NCI-H2171 treated with DMSO at 0.1 percent for 48 hours (cell line): ENCODE measurements around the gene SH3BP2.

Experiments used
- DNase-seq: peaks from one replicate; lab custom pipeline; 2025; lab: John Stamatoyannopoulos, UW

Gene SH3BP2

DNA sequence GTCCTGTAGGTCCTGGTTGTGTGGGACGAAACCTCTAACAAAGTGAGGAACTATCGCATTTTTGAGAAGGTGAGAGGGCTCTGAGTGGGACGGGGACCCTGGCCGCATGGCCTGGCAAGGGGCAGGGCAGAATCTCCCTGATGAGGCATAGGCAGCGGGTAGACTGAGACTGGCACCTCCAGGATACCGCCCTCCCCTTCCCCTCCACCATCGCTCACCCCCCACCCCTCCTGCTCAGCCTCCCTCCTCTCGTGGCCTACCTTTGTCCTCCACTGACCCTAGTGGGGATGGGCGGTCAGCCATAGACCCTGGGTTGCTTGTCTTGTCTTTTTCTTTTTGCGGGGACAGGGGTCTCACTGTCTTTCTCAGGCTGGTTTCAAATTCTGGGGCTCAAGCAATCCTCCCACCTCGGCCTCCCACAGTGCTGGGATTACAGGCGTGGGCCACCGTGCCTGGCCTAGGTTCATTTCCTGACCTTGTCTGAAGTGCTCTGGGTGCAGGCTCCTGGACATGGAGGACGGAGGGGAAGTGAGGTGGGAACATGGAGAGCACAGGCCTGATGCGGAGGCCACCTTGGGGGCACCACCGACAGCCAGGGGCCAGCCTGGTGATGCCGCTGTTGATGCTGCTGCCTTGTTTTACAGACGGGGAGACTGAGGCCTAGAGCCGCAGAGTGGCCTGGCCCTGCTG lies 40.2 kb downstream of the SH3BP2 start:
- no peak for DNase-seq

- no peak for DNase-seq
Measured at GRCh38 chr4:2833671-2834000, 40.8 kb downstream of the SH3BP2 start.

GRCh38 chr4:2834001-2834921 lies 41.4 kb downstream of the SH3BP2 start:
- no peak for DNase-seq

DNA sequence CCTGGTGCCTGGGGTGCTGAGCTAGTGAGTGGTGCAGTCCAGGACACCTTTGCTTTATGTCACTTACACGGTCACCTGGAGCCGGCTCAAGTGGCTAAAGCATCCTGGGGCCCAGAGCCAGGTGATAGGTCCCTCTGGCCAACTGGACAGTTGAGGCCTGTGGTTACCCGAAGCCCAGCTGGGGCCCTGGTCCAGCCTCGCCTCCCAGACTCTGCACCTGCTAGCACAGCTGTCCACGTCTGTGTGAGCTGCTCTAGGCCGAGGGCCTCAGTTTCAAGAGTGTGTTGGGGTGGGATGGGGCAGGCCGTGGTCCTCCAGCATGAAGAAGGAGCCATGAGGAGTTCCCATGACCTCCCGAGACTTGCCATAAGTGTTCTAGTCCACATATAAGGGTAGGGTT lies 43.1 kb downstream of the SH3BP2 start:
- DNase-seq: no peak

DNA sequence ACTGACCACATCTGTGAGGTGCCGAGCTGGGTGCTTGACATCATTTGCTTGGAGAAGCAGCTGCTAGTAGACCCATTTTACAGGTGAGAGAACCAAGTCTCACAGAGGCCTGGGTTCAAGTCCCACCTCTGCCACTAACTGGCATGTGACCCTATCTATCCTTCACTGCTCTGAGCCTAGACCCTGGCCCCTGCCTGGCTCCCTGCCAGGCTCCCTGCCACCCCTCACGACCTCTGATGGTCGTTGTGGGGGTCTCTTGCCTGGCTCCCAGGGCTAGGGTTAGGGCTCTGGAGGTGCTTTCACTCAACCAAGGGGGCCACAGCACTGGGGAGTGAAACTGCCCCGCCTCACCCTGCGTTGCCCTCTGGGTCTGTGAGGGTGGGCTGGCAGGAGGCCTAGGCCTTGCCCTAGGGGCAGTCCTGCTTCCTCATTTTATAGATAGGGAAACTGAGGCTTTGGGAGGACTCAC lies 43.5 kb downstream of the SH3BP2 start:
- DNase-seq: no peak

- DNase-seq: no peak
Measured at GRCh38 chr4:2837110-2837903, 44.4 kb downstream of the SH3BP2 start.

- no peak for DNase-seq
Measured at GRCh38 chr4:2837904-2838496, 45.1 kb downstream of the SH3BP2 start.

- no peak for DNase-seq
Measured at GRCh38 chr4:2839060-2839459, 46.2 kb downstream of the SH3BP2 start.

DNA sequence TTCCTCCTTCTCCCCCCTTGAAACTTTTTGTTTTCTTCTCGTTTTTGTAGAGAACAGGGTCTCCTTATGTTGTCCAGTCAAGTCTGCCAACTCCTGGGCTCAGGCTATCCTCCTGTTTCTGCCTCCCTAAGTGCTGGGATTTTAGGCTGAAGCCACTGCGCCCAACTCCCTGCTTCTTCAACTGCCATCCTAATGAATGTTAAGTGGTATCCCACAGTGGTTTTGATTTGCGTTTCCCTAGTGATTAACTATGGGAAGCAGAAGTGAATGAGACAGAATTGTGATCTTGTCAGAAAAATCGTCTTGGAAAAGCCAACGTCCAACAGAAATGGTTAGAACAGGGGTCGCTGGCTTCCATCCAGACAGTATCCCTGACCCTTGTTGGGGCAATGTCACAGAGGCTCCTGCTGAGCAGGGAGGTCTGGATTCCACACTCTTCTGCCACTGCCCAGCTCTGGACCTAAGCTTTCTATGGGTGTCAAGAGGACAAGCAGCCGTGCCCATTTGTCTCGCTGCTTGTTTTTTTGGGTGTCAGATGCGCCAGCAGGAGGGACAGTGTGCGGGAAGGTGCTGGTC lies 49.9 kb downstream of the SH3BP2 start:
- DNase-seq: no peak

DNA sequence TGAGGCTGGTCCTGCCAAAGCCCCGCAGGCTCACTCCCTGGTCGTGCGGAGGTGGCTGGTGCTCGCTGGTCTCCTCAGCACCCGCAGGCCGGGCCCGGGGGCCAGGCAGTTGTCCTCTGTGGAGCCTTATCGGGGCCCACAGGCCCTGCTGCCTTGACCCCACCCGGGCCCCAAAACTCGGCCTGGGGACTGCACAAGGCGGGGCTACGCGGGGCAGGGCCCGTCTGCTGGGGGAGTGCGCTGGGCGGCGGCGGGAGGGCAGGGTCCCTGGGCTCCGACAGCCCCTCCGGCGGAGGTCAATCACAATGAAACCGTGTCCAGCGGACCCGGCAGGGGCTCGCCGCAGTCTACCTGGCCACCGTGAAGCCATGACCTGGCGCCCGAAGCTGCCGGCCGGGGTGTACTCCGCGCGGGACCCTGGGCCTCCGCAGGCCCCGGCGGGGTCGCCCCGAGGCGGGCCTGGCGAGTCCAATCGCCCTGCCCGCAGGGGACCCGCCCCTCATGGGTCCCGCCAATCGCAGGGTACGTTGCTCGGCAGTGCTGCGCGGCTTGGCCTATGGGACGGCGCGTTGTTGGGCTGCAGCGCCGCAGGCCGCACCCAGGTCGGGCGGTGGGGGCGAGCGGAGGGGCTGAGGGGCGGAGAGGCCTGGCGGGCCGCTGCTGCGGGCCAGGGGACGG lies 50.5 kb downstream of the SH3BP2 start, which contains the start of gene ADD1:
TSS of gene ADD1 (plus strand) at position 582 of the 678 bp plus-strand sequence. CDS start 32,072 bp downstream, outside the sequence.
- peak; percentile 71 for DNase-seq

DNA sequence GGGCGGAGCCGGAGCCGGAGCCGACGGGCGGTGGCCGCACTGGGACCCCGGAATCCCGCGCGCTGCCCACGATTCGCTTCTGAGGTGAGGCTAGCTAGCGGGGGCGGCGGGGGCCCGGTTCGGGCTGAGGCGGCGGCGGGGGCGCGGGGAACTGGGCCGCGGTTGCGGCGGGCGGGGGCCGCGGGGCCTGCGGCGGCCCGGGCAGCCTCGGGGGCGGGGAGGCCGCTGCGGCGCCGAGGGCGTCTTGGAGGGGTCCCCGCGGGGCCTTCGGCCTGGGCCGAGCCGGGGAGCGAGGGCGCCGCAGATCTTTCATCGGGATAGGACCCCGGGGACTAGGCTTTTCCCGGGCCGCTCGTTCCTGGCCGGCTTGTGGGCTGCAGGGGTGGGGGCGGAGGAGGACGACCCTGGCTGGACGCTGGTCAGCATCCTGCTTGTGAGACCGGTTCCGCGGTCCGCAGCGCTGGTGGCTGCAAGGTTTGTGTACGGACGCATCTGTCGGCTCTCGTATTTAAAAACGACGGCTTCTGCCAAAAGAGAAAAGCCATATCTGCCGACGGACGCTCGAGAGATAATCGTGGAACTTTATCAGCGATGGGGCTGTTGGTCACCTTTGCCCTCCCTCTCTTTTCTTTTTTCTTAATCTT lies 51.2 kb downstream of the SH3BP2 start:
- DNase-seq: no peak

GRCh38 chr4:2846172-2846571 lies 53.3 kb downstream of the SH3BP2 start:
- DNase-seq: no peak

- DNase-seq: no peak
Measured at GRCh38 chr4:2847302-2847871, 54.5 kb downstream of the SH3BP2 start.

DNA sequence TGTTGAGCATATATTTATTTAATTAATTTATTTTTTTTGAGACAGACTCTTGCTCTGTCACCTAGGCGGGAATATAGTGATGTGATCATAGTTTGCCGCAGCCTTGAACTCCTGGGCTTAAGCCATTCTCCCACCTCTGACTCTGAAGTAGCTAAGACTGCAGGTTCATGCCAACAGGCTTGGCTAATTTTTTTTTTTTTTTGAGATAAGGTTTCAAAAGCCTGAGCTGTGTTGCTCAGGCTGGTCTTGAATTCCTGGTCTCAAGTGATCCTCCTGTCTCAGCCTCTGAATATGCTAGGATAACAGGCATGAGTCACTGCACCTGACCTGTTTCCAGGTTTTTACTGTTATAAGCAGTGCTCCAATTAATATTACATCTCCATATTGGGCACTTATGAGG lies 55.6 kb downstream of the SH3BP2 start:
- DNase-seq: peak; percentile 12

DNA sequence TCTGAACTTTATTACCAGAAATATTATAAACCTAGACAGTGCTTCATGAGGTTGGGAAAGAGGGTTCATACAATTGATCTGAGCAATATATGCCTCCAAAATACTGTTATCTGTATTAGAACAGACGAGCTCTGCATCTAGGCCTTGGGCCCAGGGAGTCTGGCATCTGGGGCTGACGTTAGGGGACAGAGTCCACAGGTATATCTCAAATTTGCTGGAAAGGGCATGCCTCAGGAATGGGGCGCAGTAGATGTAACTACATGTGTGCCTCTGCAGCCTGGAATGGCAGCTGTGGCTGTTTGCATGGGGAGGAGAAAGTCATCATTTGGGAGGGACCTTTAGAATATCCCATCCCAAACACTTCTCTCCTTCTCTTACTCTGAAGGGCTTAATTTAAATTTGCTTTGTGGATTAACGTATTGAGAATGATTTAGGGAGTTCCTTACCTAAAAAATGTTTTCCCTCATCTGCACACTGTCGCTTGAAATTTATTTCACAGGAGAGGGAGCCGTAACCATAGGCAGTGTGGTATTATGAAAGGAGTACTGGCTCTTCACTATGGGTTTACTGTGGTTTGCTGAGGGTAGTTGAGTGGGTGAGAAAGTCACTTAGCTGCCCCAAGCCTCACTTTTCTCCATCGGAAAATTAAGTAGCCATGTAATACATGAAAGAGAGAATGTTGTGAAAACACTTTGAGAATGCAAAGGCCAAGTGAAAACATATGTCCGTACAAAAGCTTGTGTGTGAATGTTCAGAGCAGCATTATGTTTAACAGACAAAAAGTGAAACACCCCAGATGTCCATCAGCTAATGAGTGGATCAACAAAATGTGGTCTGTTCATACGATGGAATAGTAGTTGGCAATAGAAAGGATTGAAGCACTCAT lies 56.6 kb downstream of the SH3BP2 start:
- no peak for DNase-seq

DNA sequence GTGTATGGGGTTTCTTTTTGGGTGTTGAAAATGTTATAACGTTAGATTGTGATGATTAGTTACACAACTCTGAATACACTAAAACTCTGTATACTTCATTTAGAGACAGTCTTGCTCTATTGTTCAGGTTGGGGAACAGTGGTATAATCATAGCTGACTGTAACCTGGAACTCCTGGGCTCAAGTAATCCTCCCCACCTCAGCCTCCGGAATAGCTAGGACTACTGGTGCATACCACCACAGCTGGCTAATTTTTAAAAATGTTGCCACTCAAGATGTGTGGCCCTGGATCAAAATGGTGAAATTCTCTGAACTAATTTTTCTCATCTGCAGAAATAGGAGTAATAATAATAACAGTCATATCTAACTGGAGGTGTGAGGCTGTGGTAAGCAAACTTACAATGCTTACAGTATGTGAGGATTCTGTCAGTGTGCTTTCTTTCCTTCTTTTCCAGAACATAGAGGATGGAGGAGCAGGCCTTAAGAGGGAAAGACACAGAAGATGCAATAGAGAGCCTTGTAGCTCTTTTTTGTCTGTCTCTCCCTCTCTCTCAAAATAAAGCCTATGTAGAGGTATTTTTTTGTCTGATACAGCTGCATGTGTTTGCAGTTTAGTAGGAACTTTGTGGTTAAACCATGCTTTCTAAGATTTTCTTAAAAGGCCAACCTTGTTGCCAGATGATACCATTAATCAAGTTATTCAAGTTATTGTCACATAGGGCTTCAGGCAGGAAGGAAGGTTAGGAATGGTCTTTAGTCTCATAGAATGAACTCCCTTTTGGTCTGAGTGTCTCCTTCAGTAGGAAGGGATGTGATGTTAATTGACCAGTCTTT lies 58.3 kb downstream of the SH3BP2 start:
- no peak for DNase-seq

DNA sequence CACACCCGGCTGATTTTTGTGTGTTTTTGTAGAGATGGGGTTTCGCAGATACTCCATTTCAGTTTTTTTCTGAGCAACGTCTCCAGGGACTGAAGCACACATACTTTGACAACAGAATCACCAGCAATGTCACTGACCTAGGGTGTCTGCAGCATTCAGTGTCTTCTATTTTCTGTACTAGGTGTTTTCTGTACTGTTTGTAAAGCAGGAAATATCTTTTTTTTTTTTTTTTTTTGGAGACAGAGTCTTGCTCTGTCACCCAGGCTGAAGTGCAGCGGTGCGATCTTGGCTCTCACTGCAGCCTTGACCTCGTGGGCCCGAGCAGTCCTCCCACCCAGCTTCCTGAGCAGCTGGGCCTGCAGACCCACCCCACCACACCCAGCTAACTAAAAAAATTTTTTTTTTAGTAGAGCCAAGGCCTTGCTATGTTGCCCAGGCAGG lies 59.6 kb downstream of the SH3BP2 start:
- no peak for DNase-seq

GRCh38 chr4:2855584-2855983 lies 62.7 kb downstream of the SH3BP2 start:
- DNase-seq: no peak
